ENCODE results near the gene ZFYVE16. TPM values are rescaled to one million over a fixed set of nuclear protein-coding genes. Genes with fewer than 3 reads are reported as not detected.
"Not testable (repeated sequence)": the region's sequence is repeated elsewhere in the genome, so short reads cannot be mapped to it uniquely, and the experiment has no call there.

Gene ZFYVE16
- total RNA-seq: 10 to 100 TPM; 37.7 to 45.5 TPM
- long read RNA-seq, full-length matches to known transcripts: 3 of 13 reads
- long read RNA-seq, partial matches to known transcripts: 7 of 13 reads
- long read RNA-seq, other reads (novel, unspliced or antisense): 3 of 13 reads

DNA sequence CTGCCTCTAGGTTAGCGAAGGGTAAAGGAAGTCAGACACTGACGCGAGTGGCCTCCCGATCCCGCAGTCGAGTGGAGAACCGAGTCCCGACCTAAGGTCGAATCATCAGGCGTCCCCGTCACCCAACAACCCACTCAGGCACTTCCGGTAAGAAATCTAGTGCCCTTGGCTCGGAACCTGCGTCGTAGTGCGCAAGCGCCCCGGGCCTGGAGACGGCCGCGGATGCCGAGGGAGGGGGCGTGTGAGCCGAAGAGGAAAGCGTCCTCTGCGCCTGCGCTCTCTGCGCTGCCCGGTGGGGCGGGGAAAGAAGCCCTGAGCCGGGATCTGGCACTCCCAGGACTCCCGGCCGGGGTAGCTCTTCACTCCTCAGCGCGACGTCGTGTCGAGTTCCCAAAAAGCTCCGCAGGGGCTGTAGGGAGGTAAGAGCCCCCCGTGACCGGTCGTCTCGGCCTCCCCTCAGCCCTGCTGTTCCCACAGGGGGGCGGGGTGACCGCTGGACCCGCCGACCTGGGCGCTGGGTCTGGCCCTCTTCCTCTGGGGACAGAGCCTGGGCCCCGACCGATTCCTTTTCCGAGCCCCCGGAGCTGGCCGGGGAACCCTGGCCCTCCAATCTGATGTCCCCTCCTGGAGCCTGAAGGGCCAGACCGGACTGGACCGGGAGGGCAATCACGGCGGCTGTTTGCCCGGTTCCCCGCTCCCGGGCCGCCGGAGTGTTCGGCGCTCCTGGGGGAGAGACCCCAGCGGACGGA lies at the start of gene ZFYVE16:
Gene ZFYVE16 (plus strand): TSS at position 330 of the 749 bp plus-strand sequence. CDS start 26,084 bp downstream, outside the sequence.
- ATAC-seq (peak; percentile 96 to 98), DNase-seq (peak; percentile 99)
- intact Hi-C loops (cut with DNase I): loop anchor here in 1 of 2 donors (10.0 kb wide), 1 partner anchor 323 kb away; no protein-coding TSS in a partner anchor

GRCh38 chr5:80360914-80361444 lies 46.9 kb upstream of the ZFYVE16 start:
- DNase-seq (no peak), ATAC-seq (no peak)
- intact Hi-C loops (cut with DNase I): no loop called here

DNA sequence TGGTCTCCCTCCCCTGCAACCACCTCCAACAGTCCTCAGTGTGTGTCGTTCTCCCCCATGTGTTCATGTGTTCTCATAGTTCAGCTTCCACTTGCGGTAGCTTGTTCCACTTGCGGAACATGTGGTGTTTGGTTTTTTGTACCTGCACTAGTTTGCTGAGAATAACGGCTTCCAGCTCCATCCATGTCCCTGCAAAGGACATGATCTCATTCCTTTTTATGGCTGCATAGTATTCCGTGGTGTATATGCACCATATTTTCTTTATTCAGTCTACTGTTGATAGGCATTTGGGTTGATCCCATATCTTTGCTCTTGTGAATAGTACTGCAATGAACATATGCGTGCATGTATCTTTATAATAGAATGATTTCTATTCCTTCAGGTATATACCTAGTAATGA lies 43.0 kb upstream of the ZFYVE16 start:
- no peak for DNase-seq
- intact Hi-C loops (cut with DNase I): no loop called here
- ATAC-seq: no peak

GRCh38 chr5:80368661-80369480 lies 39.0 kb upstream of the ZFYVE16 start:
- intact Hi-C loops (cut with DNase I): no loop called here
- no peak for ATAC-seq
- no peak for DNase-seq

DNA sequence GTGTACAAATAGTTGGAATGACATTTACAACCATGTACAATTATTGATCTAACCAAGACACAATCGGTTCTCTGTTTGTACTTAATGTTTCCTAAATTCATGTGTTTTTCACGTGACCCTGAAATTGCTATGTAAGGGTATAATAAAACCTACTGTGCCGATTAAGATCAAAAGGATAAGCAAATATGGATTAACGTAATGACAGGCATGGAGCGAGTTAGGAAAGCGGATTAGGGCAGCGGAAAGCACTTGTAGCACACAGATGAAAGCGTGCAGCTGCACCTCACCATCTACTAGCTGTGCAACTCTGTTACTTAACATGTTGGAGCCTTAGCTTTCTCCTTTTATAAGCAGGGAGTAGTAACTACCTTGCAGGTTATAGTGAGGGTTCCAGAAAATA lies 38.3 kb upstream of the ZFYVE16 start:
- intact Hi-C loops (cut with DNase I): no loop called here
- DNase-seq: no peak
- no peak for ATAC-seq

- no peak for ATAC-seq
- intact Hi-C loops (cut with DNase I): no loop called here
- DNase-seq: no peak
Observed at GRCh38 chr5:80370390-80370789, 37.5 kb upstream of the ZFYVE16 start.

- DNase-seq (no peak), ATAC-seq (no peak)
- intact Hi-C loops (cut with DNase I): no loop called here
Observed at GRCh38 chr5:80372780-80373179, 35.1 kb upstream of the ZFYVE16 start.

DNA sequence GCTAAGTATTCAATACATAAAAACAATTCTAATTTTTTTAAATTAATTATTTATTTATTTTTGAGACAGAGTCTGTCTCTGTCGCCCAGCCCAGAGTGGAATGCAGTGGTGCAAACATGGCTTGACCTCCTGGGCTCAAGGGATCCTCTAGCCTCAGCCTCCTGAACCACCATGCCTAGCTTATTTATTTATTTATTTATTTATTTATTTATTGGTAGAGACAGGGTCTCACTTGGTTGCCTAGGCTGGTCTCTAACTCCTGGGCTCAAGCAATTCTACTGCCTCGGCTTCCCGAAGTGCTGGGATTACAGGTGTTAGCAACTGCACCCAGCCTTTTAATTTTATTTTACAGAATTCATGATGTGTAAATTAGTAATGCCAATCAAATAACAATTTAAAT lies 33.7 kb upstream of the ZFYVE16 start:
- intact Hi-C loops (cut with DNase I): no loop called here
- no peak for ATAC-seq
- DNase-seq: no peak

GRCh38 chr5:80376557-80376956 lies 31.3 kb upstream of the ZFYVE16 start:
- no peak for DNase-seq
- intact Hi-C loops (cut with DNase I): no loop called here
- ATAC-seq: no peak

DNA sequence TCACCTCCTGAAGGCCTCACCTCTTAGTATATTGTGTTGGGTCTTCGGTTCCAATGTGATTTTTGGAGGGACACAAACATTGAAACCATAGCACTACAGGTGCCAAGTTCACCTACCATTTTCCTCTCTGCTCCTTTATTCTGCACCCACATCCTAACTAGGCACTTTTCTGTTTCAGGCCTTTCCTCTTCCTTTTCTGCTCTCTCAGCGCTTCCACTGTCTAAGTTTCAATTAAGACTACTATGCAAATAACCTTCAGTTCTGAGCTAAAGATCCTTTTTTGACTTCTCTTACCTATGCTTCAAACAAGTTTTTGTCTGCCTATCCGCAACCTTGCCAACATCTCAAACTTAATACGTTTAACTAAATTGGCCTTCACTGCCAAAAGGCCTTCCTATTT lies 25.4 kb upstream of the ZFYVE16 start:
- no peak for DNase-seq
- intact Hi-C loops (cut with DNase I): no loop called here
- ATAC-seq: no peak

DNA sequence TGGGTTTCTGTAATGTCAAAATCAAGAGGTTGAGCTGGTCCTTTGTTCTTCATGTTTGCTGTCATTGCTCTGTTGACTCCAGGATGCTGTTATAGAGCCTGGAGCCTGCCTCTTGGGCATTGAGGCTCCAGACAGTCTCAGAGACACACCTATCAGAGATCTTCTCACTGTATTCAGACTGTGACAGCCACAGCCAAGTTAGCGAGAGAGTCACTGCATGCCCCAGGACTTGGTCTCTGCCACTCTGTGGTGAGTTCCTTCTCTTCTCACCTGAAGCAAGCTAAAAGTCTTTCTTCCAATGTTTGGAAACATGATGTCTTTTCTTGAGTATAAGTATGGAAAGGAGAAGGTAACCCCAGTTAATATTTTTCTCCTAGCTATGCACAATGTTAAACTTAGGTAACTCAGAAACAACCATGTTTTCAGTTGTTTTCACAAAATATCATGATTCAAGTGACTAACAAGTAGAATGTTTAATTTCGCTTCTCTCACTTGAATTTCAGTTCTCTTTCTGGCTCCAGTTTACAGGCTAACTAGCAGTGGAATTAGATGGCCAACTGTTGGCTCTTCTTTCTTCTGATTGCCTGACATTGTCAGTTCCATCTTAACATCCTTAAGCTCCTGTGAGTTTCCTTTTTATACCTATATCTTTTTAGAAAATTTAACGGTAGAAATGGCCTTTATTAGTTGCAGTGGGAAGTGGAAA lies 20.6 kb upstream of the ZFYVE16 start:
- no peak for ATAC-seq
- intact Hi-C loops (cut with DNase I): no loop called here

GRCh38 chr5:80389580-80389979 lies 18.3 kb upstream of the ZFYVE16 start:
- intact Hi-C loops (cut with DNase I): no loop called here
- DNase-seq (no peak), ATAC-seq (no peak)

More for the DNA sequence above, 20.6 kb upstream of the ZFYVE16 start:
- no peak for DNase-seq

DNA sequence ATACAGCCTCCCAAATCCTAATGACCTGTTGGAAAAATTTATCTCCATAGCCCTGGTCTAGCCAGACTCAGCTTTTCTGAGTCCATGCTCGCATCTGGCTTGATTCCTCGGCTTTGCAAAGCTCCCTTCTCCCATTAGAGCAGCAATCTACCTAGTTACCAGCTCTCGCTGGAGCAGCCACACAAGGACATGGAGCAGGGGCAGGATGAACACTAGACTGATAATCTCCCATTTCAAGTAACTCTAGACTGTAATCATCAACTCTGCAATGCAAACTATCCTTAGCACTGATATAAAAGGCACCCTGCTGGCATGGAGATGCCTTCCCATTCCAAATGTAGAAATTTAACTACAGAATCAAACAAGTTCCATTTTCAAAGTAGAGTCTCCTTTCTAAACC lies 17.5 kb upstream of the ZFYVE16 start:
- peak in 1 of 2 donors; percentile 51 for ATAC-seq
- intact Hi-C loops (cut with DNase I); DNase-seq: not testable (repeated sequence)

DNA sequence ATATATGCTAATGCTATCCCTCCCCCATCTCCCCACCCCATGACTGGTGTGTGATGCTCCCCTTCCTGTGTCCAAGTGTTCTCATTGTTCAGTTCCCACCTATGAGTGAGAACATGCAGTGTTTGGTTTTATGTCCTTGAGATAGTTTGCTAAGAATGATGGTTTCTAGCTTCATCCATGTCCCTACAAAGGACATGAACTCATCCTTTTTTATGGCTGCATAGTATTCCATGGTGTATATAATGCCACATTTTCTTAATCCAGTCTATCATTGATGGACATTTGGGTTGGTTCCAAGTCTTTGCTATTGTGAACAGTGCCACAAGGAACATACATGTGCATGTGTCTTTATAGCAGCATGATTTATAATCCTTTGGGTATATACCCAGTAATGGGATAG lies 16.6 kb upstream of the ZFYVE16 start:
- intact Hi-C loops (cut with DNase I); ATAC-seq; DNase-seq: not testable (repeated sequence)

GRCh38 chr5:80399526-80400239 lies 8.2 kb upstream of the ZFYVE16 start:
- intact Hi-C loops (cut with DNase I): loop anchor here in 1 of 2 donors (10.0 kb wide), 1 partner anchor 315 kb away; no protein-coding TSS in a partner anchor
- ATAC-seq (peak; percentile 27 to 79), DNase-seq (no peak)

- intact Hi-C loops (cut with DNase I): loop anchor here in 1 of 2 donors (10.0 kb wide), 1 partner anchor 316 kb away; no protein-coding TSS in a partner anchor
- ATAC-seq, DNase-seq: not testable (repeated sequence)
Observed at GRCh38 chr5:80400368-80400767, 7.5 kb upstream of the ZFYVE16 start.

- intact Hi-C loops (cut with DNase I): loop anchor here in 1 of 2 donors (10.0 kb wide), 1 partner anchor 319 kb away; no protein-coding TSS in a partner anchor
- ATAC-seq (no peak), DNase-seq (no peak)
Observed at GRCh38 chr5:80403782-80404181, 4.1 kb upstream of the ZFYVE16 start.
